ENCODE measurements around the gene CEP41. TPM values are rescaled to one million over a fixed set of nuclear protein-coding genes. Genes with fewer than 3 reads are reported as not detected.

The CEP41 gene
- total and polyA plus RNA-seq, 2 experiments from 2014 or later = 17.4 to 25.0 TPM

DNA sequence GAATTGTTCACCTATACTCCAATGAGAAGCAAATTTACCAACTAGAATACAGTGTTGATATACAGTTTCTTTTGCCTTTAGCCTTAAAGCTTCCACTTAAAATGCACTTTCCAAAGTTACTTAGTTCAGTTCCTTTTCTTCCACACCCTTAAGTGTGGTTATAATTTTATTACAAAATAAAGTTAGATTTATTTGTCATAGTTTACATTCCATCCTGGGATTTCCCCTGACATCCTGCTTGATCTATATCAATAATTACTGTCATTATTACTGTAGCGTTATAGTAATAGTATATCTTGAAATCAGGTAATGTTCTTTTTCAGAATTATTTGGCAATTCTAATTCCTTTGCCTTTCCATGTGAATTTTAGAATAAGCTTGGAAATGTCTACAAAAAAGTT, 27.8 kb upstream of the CEP41 start:
- Histone ChIP-seq H3K4me2 (no peak overlapping the region), H3K4me1 (ENCODE audit: insufficient read depth) (no peaks in the 10 kb centered on the region), H3K36me3 (ENCODE audit: insufficient read depth) (no peaks in the 10 kb centered on the region), H3K27ac (ENCODE audit: low read depth) (no peak overlapping the region), H2AFZ (no peak overlapping the region), H3K27me3 (ENCODE audit: insufficient read depth) (no peaks in the 10 kb centered on the region), H3K9me2 (ENCODE audit: insufficient read depth) (no peaks in the 10 kb centered on the region), H3F3A (replicated peaks; ENCODE audit: low read depth) (no peaks in the 10 kb centered on the region), H4K20me1 (replicated peaks; ENCODE audit: insufficient read depth) (no peaks in the 10 kb centered on the region), H3K79me2 (replicated peaks; ENCODE audit: insufficient read depth) (no peaks in the 10 kb centered on the region), H3K4me3 (no peak overlapping the region)
- H3K9me3 Mint-ChIP-seq = no peaks in the 10 kb centered on the region
- no peak overlapping the region for H3K27ac Mint-ChIP-seq
- H3K27me3 Mint-ChIP-seq (ENCODE audit: insufficient read depth, low read depth, poor library complexity) = no peaks in the 10 kb centered on the region
- no peak overlapping the region for H3K4me3 Mint-ChIP-seq
- DNase-seq (ENCODE audit: low spot score) (no peak), ATAC-seq (no peak)
- TF ChIP-seq, protein P1, sequence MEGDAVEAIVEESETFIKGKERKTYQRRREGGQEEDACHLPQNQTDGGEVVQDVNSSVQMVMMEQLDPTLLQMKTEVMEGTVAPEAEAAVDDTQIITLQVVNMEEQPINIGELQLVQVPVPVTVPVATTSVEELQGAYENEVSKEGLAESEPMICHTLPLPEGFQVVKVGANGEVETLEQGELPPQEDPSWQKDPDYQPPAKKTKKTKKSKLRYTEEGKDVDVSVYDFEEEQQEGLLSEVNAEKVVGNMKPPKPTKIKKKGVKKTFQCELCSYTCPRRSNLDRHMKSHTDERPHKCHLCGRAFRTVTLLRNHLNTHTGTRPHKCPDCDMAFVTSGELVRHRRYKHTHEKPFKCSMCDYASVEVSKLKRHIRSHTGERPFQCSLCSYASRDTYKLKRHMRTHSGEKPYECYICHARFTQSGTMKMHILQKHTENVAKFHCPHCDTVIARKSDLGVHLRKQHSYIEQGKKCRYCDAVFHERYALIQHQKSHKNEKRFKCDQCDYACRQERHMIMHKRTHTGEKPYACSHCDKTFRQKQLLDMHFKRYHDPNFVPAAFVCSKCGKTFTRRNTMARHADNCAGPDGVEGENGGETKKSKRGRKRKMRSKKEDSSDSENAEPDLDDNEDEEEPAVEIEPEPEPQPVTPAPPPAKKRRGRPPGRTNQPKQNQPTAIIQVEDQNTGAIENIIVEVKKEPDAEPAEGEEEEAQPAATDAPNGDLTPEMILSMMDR (conservative IDR thresholded peaks at IDR 0.05; ENCODE audit: low read depth in 2 of 2) = no peak
- TF ChIP-seq ZNF114 (CRISPR knock-in tag; IDR thresholded peaks at IDR 0.05) (no peak), POLR2AphosphoS5 (IDR thresholded peaks at IDR 0.05; ENCODE audit: low read depth) (no peak)
- H3K4me1 Mint-ChIP-seq = peaks cover under 1% of the 10 kb centered on the region; the same call in 2 of the 3 replicates
- H3K36me3 Mint-ChIP-seq (ENCODE audit: low read depth) = no peaks in the 10 kb centered on the region

DNA sequence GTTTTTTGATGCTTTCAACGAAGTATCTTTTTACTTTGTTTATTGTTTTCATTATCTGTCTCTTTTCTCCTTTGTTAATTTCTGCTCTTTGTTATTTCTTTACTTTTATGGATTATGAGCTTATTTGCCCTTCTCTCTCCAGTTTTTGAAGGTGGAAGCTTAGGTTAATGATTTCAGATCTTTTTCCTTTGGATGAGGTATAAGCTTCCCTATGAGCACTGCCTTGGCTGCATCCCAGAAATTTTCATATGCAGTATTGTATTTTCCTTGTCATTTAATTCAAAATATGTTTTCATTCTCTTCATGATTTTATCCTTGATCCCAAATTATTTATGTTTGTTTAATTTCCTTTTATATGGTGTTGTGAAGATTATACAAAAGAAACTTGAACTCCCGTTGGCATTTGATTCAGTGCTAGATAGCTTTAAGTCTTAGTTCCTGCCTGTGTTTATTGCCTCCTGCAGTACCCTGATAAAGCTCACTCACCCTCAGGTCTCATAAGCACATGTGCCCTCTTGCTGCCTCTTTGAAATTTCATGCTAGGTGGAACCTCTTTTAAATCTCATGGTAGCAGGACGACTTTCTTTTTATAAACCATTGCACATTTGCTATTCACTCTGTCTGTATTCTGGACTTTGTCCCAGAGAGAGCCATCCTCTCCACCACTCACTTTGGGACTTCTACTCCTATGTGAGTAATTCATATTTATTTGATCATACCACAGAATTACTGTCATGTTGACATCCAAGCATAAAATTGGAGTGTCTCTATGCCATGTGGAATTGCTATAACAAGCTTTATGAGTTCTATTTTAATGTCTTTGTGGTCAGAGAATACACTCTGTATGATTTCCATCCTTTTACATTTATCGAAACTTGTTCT, 23.0 kb upstream of the CEP41 start:
- H3K79me2 ChIP-seq (replicated peaks; ENCODE audit: insufficient read depth) = no peaks in the 10 kb centered on the region
- ATAC-seq (no peak), DNase-seq (ENCODE audit: low spot score) (no peak)
- no peak overlapping the region for H3K4me3 ChIP-seq
- H4K20me1 ChIP-seq (replicated peaks; ENCODE audit: insufficient read depth) = no peaks in the 10 kb centered on the region
- no peaks in the 10 kb centered on the region for H3K27me3 Mint-ChIP-seq (ENCODE audit: insufficient read depth, low read depth, poor library complexity)
- H3K27ac Mint-ChIP-seq = no peak overlapping the region
- H3K27ac ChIP-seq (ENCODE audit: low read depth) = no peak overlapping the region
- H3K36me3 ChIP-seq (ENCODE audit: insufficient read depth) = no peaks in the 10 kb centered on the region
- peaks cover 12% of the 10 kb centered on the region for H3K9me3 Mint-ChIP-seq
- H3K36me3 Mint-ChIP-seq (ENCODE audit: low read depth) = peaks cover 3% of the 10 kb centered on the region; the same call in 2 of the 3 replicates
- no peaks in the 10 kb centered on the region for H3K27me3 ChIP-seq (ENCODE audit: insufficient read depth)
- H3K4me2 ChIP-seq = no peak overlapping the region
- H3F3A ChIP-seq (replicated peaks; ENCODE audit: low read depth) = no peaks in the 10 kb centered on the region
- H3K4me1 Mint-ChIP-seq = no peaks in the 10 kb centered on the region
- no peaks in the 10 kb centered on the region for H3K4me1 ChIP-seq (ENCODE audit: insufficient read depth)
- H3K9me2 ChIP-seq (ENCODE audit: insufficient read depth) = no peaks in the 10 kb centered on the region
- H3K4me3 Mint-ChIP-seq = no peak overlapping the region
- H2AFZ ChIP-seq = no peak overlapping the region
- TF ChIP-seq, protein P1 (conservative IDR thresholded peaks at IDR 0.05; ENCODE audit: low read depth in 2 of 2) = no peak
- no peak for TF ChIP-seq EZH2phosphoT487 (IDR thresholded peaks at IDR 0.05; ENCODE audit: unreplicated experiment)
- TF ChIP-seq, protein P2, sequence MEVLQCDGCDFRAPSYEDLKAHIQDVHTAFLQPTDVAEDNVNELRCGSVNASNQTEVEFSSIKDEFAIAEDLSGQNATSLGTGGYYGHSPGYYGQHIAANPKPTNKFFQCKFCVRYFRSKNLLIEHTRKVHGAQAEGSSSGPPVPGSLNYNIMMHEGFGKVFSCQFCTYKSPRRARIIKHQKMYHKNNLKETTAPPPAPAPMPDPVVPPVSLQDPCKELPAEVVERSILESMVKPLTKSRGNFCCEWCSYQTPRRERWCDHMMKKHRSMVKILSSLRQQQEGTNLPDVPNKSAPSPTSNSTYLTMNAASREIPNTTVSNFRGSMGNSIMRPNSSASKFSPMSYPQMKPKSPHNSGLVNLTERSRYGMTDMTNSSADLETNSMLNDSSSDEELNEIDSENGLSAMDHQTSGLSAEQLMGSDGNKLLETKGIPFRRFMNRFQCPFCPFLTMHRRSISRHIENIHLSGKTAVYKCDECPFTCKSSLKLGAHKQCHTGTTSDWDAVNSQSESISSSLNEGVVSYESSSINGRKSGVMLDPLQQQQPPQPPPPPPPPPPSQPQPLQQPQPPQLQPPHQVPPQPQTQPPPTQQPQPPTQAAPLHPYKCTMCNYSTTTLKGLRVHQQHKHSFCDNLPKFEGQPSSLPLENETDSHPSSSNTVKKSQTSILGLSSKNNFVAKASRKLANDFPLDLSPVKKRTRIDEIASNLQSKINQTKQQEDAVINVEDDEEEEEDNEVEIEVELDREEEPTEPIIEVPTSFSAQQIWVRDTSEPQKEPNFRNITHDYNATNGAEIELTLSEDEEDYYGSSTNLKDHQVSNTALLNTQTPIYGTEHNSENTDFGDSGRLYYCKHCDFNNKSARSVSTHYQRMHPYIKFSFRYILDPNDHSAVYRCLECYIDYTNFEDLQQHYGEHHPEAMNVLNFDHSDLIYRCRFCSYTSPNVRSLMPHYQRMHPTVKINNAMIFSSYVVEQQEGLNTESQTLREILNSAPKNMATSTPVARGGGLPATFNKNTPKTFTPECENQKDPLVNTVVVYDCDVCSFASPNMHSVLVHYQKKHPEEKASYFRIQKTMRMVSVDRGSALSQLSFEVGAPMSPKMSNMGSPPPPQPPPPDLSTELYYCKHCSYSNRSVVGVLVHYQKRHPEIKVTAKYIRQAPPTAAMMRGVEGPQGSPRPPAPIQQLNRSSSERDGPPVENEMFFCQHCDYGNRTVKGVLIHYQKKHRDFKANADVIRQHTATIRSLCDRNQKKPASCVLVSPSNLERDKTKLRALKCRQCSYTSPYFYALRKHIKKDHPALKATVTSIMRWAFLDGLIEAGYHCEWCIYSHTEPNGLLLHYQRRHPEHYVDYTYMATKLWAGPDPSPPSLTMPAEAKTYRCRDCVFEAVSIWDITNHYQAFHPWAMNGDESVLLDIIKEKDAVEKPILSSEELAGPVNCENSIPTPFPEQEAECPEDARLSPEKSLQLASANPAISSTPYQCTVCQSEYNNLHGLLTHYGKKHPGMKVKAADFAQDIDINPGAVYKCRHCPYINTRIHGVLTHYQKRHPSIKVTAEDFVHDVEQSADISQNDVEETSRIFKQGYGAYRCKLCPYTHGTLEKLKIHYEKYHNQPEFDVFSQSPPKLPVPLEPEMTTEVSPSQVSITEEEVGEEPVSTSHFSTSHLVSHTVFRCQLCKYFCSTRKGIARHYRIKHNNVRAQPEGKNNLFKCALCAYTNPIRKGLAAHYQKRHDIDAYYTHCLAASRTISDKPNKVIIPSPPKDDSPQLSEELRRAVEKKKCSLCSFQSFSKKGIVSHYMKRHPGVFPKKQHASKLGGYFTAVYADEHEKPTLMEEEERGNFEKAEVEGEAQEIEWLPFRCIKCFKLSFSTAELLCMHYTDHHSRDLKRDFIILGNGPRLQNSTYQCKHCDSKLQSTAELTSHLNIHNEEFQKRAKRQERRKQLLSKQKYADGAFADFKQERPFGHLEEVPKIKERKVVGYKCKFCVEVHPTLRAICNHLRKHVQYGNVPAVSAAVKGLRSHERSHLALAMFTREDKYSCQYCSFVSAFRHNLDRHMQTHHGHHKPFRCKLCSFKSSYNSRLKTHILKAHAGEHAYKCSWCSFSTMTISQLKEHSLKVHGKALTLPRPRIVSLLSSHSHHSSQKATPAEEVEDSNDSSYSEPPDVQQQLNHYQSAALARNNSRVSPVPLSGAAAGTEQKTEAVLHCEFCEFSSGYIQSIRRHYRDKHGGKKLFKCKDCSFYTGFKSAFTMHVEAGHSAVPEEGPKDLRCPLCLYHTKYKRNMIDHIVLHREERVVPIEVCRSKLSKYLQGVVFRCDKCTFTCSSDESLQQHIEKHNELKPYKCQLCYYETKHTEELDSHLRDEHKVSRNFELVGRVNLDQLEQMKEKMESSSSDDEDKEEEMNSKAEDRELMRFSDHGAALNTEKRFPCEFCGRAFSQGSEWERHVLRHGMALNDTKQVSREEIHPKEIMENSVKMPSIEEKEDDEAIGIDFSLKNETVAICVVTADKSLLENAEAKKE (CRISPR knock-in tag; IDR thresholded peaks at IDR 0.05) = no peak
- no peak for TF ChIP-seq ZNF331 (CRISPR knock-in tag; IDR thresholded peaks at IDR 0.05; ENCODE audit: low read depth)
- no peak for TF ChIP-seq CREB1 (CRISPR knock-in tag; IDR thresholded peaks at IDR 0.05; ENCODE audit: low read depth)
- no peak for TF ChIP-seq ZNF114 (CRISPR knock-in tag; IDR thresholded peaks at IDR 0.05)

Measured in GM23338 (cell line).